Measurements from ENCODE around the gene ZBTB7A.

ZBTB7A gene

GRCh38 chr19:4038661-4039423 is 27.9 kb downstream of the ZBTB7A start:
- CTCF ChIA-PET = no interaction called here
- TF ChIP-seq SP1 (IDR thresholded peaks at IDR 0.05) (no peak), SUZ12 (IDR thresholded peaks at IDR 0.05) (no peak), L3MBTL2 (conservative IDR thresholded peaks at IDR 0.05) (no peak), LEF1 (IDR thresholded peaks at IDR 0.05; ENCODE audit: borderline replicate concordance) (no peak)
- POLR2A ChIA-PET = no interaction called here
- no peak for DNase-seq (ENCODE audit: extremely low spot score)

- ChIA-PET POLR2A (no interaction called here), CTCF (no interaction called here)
- no peak for DNase-seq (ENCODE audit: extremely low spot score)
- no peak for TF ChIP-seq LEF1 (IDR thresholded peaks at IDR 0.05; ENCODE audit: borderline replicate concordance)
These were observed 28.6 kb downstream of the ZBTB7A start for GRCh38 chr19:4038057-4038456.

- TF ChIP-seq ELF4 (IDR thresholded peaks at IDR 0.05) (no peak), ZNF384 (IDR thresholded peaks at IDR 0.05) (no peak), FOXM1 (IDR thresholded peaks at IDR 0.05; ENCODE audit: borderline replicate concordance) (no peak), FOXK2 (IDR thresholded peaks at IDR 0.05) (no peak), PKNOX1 (IDR thresholded peaks at IDR 0.05) (no peak), BHLHE40 (IDR thresholded peaks at IDR 0.05; ENCODE audit: borderline replicate concordance) (no peak), NFRKB (IDR thresholded peaks at IDR 0.05) (no peak), SUZ12 (IDR thresholded peaks at IDR 0.05) (no peak), SP1 (IDR thresholded peaks at IDR 0.05) (no peak), L3MBTL2 (conservative IDR thresholded peaks at IDR 0.05) (no peak), ARNT (IDR thresholded peaks at IDR 0.05) (no peak), LEF1 (IDR thresholded peaks at IDR 0.05; ENCODE audit: borderline replicate concordance) (no peak), FOXA1 (IDR thresholded peaks at IDR 0.05) (no peak), TARDBP (IDR thresholded peaks at IDR 0.05) (no peak), CTBP1 (IDR thresholded peaks at IDR 0.05; ENCODE audit: borderline replicate concordance) (no peak), HDGF (IDR thresholded peaks at IDR 0.05; ENCODE audit: borderline replicate concordance) (no peak)
- POLR2A ChIA-PET = no interaction called here
- DNase-seq (ENCODE audit: extremely low spot score) = no peak
- CTCF ChIA-PET = no interaction called here
These were observed 29.3 kb downstream of the ZBTB7A start for GRCh38 chr19:4037301-4037949.

- TF ChIP-seq FOXA1 (IDR thresholded peaks at IDR 0.05) (no peak), TARDBP (IDR thresholded peaks at IDR 0.05) (peak; percentile 90; the same call in 1 of the 2 replicates)
- ChIA-PET POLR2A (no interaction called here), CTCF (no interaction called here)
- DNase-seq (ENCODE audit: extremely low spot score) = no peak
These were observed 30.0 kb downstream of the ZBTB7A start for GRCh38 chr19:4036576-4037300.

GRCh38 chr19:4035582-4035981 is 31.1 kb downstream of the ZBTB7A start:
- CTCF ChIA-PET = no interaction called here
- TF ChIP-seq NFRKB (IDR thresholded peaks at IDR 0.05) = no peak
- no peak for TF ChIP-seq L3MBTL2 (conservative IDR thresholded peaks at IDR 0.05)
- no peak for TF ChIP-seq ZNF384 (IDR thresholded peaks at IDR 0.05)
- no peak for TF ChIP-seq CTBP1 (IDR thresholded peaks at IDR 0.05; ENCODE audit: borderline replicate concordance)
- TF ChIP-seq ARNT (IDR thresholded peaks at IDR 0.05) = no peak
- no peak for TF ChIP-seq SUZ12 (IDR thresholded peaks at IDR 0.05)
- no peak for DNase-seq (ENCODE audit: extremely low spot score)
- POLR2A ChIA-PET = no interaction called here

- CTCF ChIA-PET = no interaction called here
- POLR2A ChIA-PET = no interaction called here
- DNase-seq (ENCODE audit: extremely low spot score) = no peak
- TF ChIP-seq FOXM1 (IDR thresholded peaks at IDR 0.05; ENCODE audit: borderline replicate concordance) (no peak), PKNOX1 (IDR thresholded peaks at IDR 0.05) (no peak), BHLHE40 (IDR thresholded peaks at IDR 0.05; ENCODE audit: borderline replicate concordance) (no peak), L3MBTL2 (conservative IDR thresholded peaks at IDR 0.05) (no peak), HDGF (IDR thresholded peaks at IDR 0.05; ENCODE audit: borderline replicate concordance) (no peak), ZNF384 (IDR thresholded peaks at IDR 0.05) (no peak)
These were observed 31.6 kb downstream of the ZBTB7A start for GRCh38 chr19:4035018-4035566.

Measured in HEK293T (cell line).